Activated CD4-positive, alpha-beta T cell treated with anti-CD3 and anti-CD28 coated beads, Interleukin-2, Interleukin-6, amounts not matched to agents 100 ng/mL and 50 ng/mL, durations not matched to agents 16 hours and 8 hours (primary cell): ENCODE results near the gene PNMA8B.
A peak's percentile ranks its signal among the peaks of the same experiment; 100 is the strongest.
"Not testable (repeated sequence)": the region's sequence is repeated elsewhere in the genome, so short reads cannot be mapped to it uniquely, and the experiment has no call there.

ENCODE experiments used
- DNase-seq: peaks from one replicate; pipeline ENCODE4 v3.0.0-alpha.2; 2020

PNMA8B gene

DNA sequence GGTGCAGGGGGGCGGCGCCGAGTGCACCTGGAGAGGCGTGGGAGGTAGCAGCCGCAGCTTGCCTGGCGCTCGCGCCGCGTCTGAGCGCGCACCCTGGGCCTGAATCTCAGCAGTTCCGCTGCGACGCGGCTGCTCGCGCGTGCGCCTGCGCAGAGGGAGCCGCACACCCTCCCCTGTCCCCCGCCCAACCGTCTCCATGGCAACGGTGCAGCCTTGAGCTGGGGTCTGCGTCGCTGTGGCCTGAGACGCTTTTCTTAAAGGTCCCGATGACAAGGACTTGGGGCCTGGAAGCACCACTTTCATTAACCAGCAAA lies at the start of gene PNMA8B:
TSS of gene PNMA8B (minus strand) at position 82 of the 314 bp plus-strand sequence. CDS start 402 bp downstream, outside the sequence.
- DNase-seq = peak; percentile 47

GRCh38 chr19:46544651-46545050 lies 49.0 kb upstream of the PNMA8B start:
- no peak for DNase-seq

DNA sequence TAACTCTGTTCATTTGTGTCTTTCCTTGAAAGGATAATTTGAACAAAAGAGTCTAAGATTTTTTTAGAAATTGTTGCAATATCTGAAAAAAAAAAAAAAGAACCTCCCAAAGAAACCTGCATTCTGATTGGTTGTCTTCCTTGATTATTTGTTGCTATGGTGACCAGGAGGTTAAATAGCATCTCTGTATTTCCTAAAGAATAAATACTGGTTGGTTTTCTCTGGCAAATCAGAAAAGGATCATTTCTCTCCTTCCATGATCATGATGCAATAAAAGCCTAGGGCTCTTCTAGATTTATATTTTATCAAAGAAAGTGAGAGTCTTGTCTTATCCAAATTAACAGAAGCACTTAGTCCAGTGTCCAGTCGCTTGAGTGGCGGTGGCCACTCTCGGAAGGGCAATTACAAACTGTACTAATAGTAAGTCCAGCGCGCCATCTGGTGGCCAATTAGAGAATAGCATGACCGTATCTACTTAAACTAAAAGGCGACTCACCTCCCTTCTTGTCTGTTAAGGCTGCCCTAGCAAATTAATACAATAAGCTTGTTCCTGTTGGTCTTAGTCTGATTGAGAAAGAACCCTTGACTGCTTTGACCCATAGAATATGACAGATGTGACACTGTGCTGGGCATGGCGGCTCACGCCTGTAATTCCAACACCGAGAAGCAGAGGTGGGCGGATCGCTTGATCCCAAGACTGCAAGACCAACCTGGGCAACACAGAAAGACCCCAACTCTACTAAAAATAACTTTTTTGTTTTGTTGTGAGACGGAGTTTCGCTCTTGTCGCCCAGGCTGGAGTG lies 47.0 kb upstream of the PNMA8B start:
- peak; percentile 72 for DNase-seq

DNA sequence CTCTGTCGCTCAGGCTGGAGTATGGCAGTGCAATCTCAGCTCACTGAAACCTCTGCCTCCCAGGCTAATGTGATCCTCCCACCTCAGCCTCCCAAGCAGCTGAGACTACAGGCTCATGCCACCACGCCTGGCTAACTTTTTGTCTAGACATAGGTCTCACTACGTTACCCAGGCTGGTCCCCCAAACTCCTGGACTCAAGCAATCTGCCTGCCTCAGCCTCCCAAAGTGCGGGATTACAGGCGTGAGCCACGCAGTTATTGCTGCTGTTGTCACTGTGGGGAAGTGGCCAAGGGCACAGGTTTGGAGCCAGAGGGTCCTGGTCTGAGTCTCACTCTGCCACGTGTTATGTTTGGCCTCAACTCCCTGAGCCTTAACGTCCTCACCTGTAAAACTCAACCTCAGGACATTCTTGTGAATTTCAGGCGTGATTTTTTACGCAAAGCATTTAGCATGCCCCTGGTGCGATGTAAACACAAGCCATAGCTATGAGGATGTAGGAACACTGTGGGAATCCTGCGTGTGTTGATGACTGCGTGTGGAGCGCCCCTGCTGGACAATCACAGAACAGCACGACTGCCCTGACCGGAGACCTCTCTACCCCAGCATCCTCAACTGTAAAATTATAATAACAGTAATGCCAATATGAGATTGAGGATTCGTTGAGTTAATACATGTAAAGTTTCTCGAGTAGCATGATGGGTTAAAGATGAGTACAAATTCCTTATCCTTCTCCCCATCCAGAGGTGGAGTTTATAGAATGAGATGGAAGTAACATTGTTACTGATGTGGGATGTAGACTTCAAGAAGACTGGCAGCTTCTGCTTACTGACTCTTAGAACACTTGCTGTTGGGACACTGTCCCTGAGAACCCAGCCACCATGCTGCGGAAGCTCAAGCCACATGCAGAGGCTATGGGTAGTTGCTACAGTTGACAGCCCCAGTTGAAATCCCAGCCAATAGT lies 41.8 kb upstream of the PNMA8B start:
- DNase-seq = peak; percentile 62

DNA sequence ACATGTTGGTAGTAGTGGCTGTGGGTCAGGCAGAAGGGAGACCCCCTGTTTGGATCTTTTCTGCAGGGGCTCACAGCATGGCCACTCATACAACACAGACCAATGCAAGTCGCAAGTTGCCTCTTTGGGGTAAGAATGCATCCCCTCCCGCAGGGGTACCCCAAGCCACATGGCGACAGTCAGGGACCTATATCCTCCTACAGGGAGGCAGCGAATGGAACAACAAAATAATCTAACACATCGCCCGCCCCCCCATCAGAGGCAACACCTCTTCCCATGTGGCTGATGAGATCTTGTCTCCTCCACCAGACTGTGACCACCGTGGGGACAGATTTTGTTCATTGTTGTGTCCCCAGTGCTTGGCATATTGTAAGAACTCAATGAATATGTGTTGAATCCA lies 40.7 kb upstream of the PNMA8B start:
- no peak for DNase-seq

DNA sequence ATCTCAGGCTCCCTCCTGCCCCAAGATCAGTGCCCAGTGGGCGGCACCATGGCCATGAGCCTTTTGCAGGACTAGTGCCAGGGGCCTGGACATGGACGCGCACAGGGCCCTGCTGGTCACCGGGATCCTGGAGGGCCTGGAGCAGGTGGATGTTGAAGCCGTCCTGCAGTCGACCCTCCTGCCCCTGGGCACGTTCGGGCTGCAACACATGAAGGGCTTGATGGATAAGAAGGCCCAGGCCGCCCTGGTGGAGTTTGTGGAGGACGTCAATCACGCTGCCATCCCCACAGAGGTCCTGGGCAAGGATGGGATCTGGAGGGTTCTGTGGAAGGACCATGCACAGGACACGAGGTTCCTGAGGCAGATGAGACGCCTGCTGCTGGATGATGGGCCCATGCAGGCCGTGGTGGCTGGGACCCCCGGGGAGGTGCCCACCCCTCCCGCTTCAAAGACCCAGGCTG lies 38.0 kb upstream of the PNMA8B start:
- DNase-seq = no peak

DNA sequence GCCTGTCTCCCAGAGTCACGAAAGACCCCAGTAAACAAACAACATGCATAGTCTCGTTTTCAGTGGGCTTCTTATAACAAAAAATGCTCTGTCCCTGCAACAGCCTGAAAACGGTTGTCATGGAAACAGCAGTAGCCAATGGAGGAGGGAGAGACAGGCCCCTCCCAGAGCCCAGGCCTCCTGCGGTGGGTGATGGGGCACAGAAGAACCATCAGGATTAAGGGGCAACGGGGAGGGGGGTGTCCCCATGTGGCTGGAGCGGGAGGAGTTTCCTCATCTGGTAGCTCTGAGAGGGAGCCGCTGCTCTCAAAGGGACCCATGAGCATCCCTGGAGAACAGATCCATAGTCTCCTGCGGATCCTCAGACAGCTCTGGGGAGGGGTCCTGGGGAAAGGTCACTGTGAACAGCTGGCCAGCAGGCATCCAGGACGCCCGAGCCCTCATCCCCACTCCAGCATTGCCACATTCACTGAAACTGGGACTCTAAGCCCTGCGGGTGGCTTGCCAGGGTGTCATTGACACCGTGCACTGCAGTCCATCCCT lies 37.5 kb upstream of the PNMA8B start:
- DNase-seq = no peak

GRCh38 chr19:46530636-46531035 lies 35.0 kb upstream of the PNMA8B start:
- peak; percentile 14 for DNase-seq

GRCh38 chr19:46529622-46530451 lies 34.2 kb upstream of the PNMA8B start:
- DNase-seq = peak; percentile 78

DNA sequence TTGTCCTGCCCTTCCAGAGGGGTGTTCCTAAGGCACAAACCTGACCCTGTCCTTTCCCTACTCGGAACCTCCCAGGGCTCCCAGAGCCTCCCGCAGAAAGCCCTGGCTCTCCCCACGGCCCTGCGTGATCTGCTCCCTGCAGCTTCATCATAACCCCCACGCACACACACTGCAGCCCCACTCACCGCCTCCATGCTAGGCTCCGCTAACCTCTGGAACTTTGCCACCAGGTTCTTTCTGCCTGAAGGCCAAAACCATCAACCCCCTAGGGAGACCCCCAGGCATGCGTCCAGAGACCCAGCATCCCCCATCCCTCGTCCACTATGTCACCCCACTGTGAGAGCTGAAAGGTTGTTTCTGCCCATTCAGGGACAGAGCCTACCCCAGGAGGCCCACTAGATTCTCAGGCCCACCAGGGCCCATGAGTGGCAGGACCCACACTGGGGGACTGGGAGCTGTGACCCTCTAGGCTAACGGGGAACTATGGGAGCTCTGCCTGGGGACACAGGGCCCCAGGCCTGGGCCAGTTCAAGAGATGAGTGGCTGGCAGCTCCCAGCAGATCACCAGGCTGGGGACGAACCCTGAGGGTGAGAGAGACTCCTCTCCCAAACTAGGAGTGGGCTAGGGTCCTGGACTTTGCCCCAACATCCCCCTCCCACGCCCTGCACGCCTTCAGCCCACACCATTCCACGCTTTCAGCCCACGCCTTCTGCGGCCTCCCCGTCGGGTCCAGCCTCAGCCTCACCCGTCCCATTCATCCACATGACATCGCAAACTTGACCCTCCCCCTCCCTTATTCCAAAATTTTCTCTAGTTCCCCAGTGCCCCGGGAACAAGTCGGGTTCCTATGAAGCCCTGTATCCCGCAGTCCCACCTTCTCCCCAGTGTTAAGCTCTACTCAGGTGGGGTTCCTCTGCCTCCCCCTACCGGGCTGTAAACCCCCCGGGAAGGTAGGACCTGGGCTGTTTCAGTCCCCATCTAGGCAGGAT lies 33.2 kb upstream of the PNMA8B start:
- no peak for DNase-seq

- DNase-seq = not testable (repeated sequence)
Observed at GRCh38 chr19:46526801-46527200, 31.1 kb upstream of the PNMA8B start.

- DNase-seq = peak; percentile 23
Observed at GRCh38 chr19:46524308-46524707, 28.6 kb upstream of the PNMA8B start.

DNA sequence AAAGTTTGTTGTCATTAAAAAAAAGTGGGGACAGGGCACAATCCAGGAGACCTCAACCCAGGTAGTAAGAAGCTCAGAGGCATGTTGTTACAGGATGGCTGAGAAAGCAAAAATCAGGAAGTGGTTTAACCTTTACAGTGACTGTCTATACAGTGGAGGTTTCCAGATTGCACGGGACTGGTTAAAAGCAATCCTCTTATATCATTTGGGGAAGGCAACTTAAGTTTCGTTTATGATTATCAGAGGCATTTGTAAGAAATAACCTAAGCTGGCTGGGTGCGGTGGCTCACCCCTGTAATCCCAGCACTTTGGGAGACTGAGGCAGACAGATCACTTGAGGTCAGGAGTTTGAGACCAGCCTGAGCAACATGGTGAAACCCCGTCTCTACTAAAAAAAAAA lies 27.3 kb upstream of the PNMA8B start:
- peak; percentile 66 for DNase-seq

- DNase-seq = no peak
Observed at GRCh38 chr19:46521241-46521868, 25.7 kb upstream of the PNMA8B start.

DNA sequence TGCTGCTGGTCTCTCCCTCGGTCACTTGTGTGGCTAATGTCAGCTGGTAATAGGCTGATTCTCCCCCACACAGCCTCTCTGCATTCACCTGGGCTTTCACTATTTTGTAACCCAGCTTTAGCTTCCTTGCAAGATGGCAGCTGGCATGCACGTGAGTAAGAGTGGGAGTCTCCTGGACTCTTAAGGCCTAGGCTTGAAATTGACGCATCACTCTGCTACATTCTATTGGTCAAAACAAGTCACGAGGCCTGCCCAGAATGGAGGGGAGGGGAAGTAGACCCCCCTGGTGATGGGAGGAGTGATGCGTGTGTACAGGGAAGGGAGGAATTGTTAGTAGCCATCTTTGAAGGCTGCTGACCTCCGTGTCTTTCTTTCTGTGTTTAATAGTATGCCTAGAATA lies 24.9 kb upstream of the PNMA8B start:
- DNase-seq = no peak

GRCh38 chr19:46517471-46517870 lies 21.8 kb upstream of the PNMA8B start:
- DNase-seq = no peak

DNA sequence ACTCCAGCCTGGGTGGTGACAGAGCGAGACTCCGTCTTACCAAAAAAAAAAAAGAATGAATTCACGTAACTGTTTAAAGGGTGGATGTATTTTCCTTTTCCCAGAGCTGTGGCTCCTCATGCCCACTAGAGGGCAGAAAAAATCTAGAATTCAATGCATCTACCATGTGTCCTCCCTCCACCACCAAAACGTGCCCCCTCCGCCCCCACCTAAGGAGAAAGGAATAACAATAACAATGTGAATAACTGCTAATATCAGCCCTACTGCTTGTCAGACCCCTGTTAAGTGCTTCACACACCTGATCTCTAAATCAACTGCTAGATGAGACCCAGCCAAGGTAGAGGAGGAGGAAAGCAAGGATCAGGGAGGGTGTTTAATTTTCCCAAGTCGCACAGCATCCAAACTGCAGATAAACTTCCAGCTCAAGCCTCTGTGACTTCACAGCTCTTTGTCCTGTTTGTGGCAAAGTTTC lies 20.2 kb upstream of the PNMA8B start:
- peak; percentile 39 for DNase-seq

- no peak for DNase-seq
Observed at GRCh38 chr19:46515290-46515609, 19.6 kb upstream of the PNMA8B start.

- DNase-seq = no peak
Observed at GRCh38 chr19:46514589-46515289, 19.1 kb upstream of the PNMA8B start.
